ENCODE measurements around the gene GAB3. TPM values are rescaled to one million over a fixed set of nuclear protein-coding genes. Genes with fewer than 3 reads are reported as not detected.
"Not testable (repeated sequence)": the region's sequence is repeated elsewhere in the genome, so short reads cannot be mapped to it uniquely, and the experiment has no call there.

The GAB3 gene
- total RNA-seq, 4 donors from 2014 or later: 2.9 to 34.1 (median 7.2) TPM

DNA sequence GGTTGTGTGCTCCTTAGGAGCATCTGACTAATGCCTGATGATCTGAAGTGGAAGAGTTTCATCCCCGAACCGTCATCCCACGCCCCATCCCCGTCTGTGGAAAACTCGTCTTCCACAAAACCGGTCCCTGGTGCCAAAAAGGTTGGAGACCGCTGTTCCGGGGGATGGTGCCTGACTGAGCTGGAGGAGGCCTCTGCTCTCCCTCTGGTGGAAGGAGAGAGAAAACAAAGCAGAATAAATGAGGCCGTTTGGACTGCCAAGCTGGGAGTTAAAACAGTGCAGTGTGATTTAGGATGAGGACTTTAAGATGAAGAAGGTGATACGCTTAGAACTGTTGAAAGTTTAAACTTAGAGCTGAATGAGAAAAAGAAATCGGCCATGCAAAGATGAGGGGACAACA lies 117.2 kb downstream of the GAB3 start:
- DNase-seq; H3K27ac ChIP-seq; H3K36me3 ChIP-seq; H3K4me1 ChIP-seq; H3K9me3 ChIP-seq; H3K4me3 ChIP-seq; intact Hi-C loops (cut with DNase I; ENCODE audit: low total_unique reads); H3K27me3 ChIP-seq: not testable (repeated sequence)

DNA sequence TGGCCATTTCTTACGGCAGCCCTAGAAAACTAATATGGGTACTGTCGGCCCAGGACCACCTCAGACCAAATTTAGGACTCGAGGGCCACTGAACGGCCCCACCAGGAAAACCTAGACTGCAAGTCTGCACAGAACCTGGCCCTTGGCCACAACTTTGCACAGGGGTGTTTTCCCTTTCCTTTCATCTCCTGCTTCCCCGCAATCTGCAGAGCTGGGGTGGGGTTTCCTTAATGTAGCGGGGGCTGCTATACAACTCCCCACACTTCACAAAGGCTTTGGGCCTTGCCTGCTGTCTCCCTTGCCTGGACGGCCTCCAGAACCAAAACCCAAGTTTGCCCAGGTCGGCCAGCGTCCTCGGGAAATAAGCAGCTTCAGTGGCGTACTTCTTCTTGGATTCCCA lies 119.9 kb downstream of the GAB3 start:
- H3K4me3 ChIP-seq; intact Hi-C loops (cut with DNase I; ENCODE audit: low total_unique reads); H3K9me3 ChIP-seq; H3K36me3 ChIP-seq; H3K27ac ChIP-seq; H3K4me1 ChIP-seq; H3K27me3 ChIP-seq; DNase-seq: not testable (repeated sequence)

DNA sequence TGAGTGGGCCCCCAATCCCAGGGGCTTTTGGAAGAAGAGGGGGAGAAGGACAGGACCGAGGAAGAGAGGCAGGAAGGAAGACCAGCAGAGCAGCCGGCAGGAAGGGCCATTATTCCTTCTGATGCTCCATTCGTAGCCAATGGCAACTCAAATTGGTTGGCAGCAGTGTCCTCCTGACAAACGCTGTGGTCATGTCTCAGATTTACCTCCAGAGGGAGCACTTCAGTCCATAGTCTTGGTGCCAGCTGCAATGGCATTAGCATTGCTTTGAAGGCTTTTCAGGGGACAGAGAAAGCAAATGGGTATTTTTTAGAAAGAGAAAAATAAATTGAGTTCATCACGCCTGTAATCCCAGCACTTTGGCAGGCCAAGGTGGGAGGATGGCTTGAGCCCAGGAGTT lies 121.9 kb downstream of the GAB3 start:
- H3K27me3 ChIP-seq; H3K27ac ChIP-seq; H3K9me3 ChIP-seq; H3K4me3 ChIP-seq; H3K4me1 ChIP-seq; DNase-seq; intact Hi-C loops (cut with DNase I; ENCODE audit: low total_unique reads); H3K36me3 ChIP-seq: not testable (repeated sequence)

Small RNA genes within 50 kb of the gene (small RNA-seq; reads per million reads assigned to genes)
- not detected for gene SNORA36A

Other genes starting within 250 kb of the GAB3 start
- 10 to 100 TPM in 2 of 4 donors, 1 to 10 TPM in 2; 5.1 to 55.9 (median 15.4) TPM for gene FAM3A, start 234.8 kb downstream of the GAB3 start, total RNA-seq
- 10 to 100 TPM; 15.5 to 69.6 (median 23.8) TPM for gene G6PD, start 204.2 kb downstream of the GAB3 start, total RNA-seq
- 10 to 100 TPM in 3 of 4 donors, 1 to 10 TPM in 1; 2.6 to 30.0 (median 18.3) TPM for gene IKBKG, start 203.5 kb downstream of the GAB3 start, total RNA-seq
- gene CTAG1A, start 165.9 kb downstream of the GAB3 start, total RNA-seq: not detected
- gene CTAG1B, start 131.8 kb downstream of the GAB3 start, total RNA-seq: under 1 TPM in 1 of 4 donors, not detected in 3; 0.46 TPM
- not detected for gene CTAG2, start 97.5 kb downstream of the GAB3 start, total RNA-seq
- gene DKC1, start 11.8 kb upstream of the GAB3 start, total RNA-seq: 10 to 100 TPM in 2 of 4 donors, 1 to 10 TPM in 2; 6.4 to 36.4 (median 19.1) TPM
- gene MPP1, start 54.4 kb upstream of the GAB3 start, total RNA-seq: 10 to 100 TPM in 3 of 4 donors, 1 to 10 TPM in 1; 8.5 to 31.0 (median 20.4) TPM
- not detected for gene SMIM9, start 83.6 kb upstream of the GAB3 start, total RNA-seq
- 10 to 100 TPM in 1 of 4 donors, 1 to 10 TPM in 2, under 1 TPM in 1; 0.28 to 16.7 (median 6.1) TPM for gene F8A1, start 135.3 kb upstream of the GAB3 start, total RNA-seq